ENCODE measurements around the gene NCAM1.

- no peak for TF ChIP-seq POLR2A (IDR thresholded peaks at IDR 0.05)
- no peak for TF ChIP-seq POLR2AphosphoS5 (IDR thresholded peaks at IDR 0.05)
- no peak for TF ChIP-seq CTCF (IDR thresholded peaks at IDR 0.05)
Measured at GRCh38 chr11:113134626-113135025, 173.4 kb downstream of the NCAM1 start.

Data from upper lobe of left lung (tissue), 4 donors.